ENCODE data around the gene GPR87. TPM values are rescaled to one million over a fixed set of nuclear protein-coding genes. Genes with fewer than 3 reads are reported as not detected.

GPR87 gene
- total RNA-seq, 2 experiments from 2014 or later: 0.40 to 0.53 TPM

GRCh38 chr3:151268267-151269235, 48.1 kb downstream of the GPR87 start:
- peak overlapping the region; percentile 54 for H3K4me3 Mint-ChIP-seq
- DNase-seq: peak; percentile 90
- peak; percentile 89 for ATAC-seq
- H3K27me3 Mint-ChIP-seq: no peaks in the 10 kb centered on the region
- H3K4me1 Mint-ChIP-seq: peaks cover 49% of the 10 kb centered on the region
- no peaks in the 10 kb centered on the region for H3K9me3 Mint-ChIP-seq (ENCODE audit: low read depth)
- peaks cover 16% of the 10 kb centered on the region for H3K36me3 Mint-ChIP-seq
- CTCF ChIA-PET: interaction anchor here (0.6 to 3.5 kb wide), 10 partner anchors 9 to 106 kb away, joined by 3 to 35 read pairs (median 6); partner anchors contain the start of gene P2RY14
- peak overlapping the region; percentile 89 for H3K27ac Mint-ChIP-seq

GRCh38 chr3:151267066-151267465, 49.6 kb downstream of the GPR87 start:
- Mint-ChIP-seq H3K4me3 (no peak overlapping the region), H3K36me3 (peaks cover 14% of the 10 kb centered on the region), H3K27me3 (no peaks in the 10 kb centered on the region), H3K9me3 (ENCODE audit: low read depth) (no peaks in the 10 kb centered on the region), H3K27ac (no peak overlapping the region), H3K4me1 (peaks cover 39% of the 10 kb centered on the region)
- CTCF ChIA-PET: interaction anchor here (1.3 to 3.5 kb wide), 8 partner anchors 8 to 479 kb away, joined by 3 to 35 read pairs (median 4); partner anchors contain the start of gene P2RY14
- DNase-seq (no peak), ATAC-seq (no peak)

GRCh38 chr3:151265866-151266265, 50.8 kb downstream of the GPR87 start:
- CTCF ChIA-PET: interaction anchor here (0.9 to 3.5 kb wide), 4 partner anchors 37 to 477 kb away, joined by 3 to 35 read pairs (median 12); no protein-coding TSS in a partner anchor
- ATAC-seq: no peak
- no peaks in the 10 kb centered on the region for H3K9me3 Mint-ChIP-seq (ENCODE audit: low read depth)
- H3K36me3 Mint-ChIP-seq: peaks cover 12% of the 10 kb centered on the region
- no peaks in the 10 kb centered on the region for H3K27me3 Mint-ChIP-seq
- no peak overlapping the region for H3K4me3 Mint-ChIP-seq
- no peak overlapping the region for H3K27ac Mint-ChIP-seq
- H3K4me1 Mint-ChIP-seq: peaks cover 33% of the 10 kb centered on the region
- DNase-seq: no peak

- Mint-ChIP-seq H3K27me3 (no peaks in the 10 kb centered on the region), H3K9me3 (ENCODE audit: low read depth) (no peaks in the 10 kb centered on the region), H3K36me3 (peaks cover 10% of the 10 kb centered on the region), H3K27ac (no peak overlapping the region), H3K4me1 (peaks cover 28% of the 10 kb centered on the region), H3K4me3 (no peak overlapping the region)
- CTCF ChIA-PET: no interaction called here
- DNase-seq: no peak
- no peak for ATAC-seq
Observed at GRCh38 chr3:151265166-151265565, 51.5 kb downstream of the GPR87 start.

GRCh38 chr3:151264605-151265004, 52.0 kb downstream of the GPR87 start:
- ATAC-seq (no peak), DNase-seq (no peak)
- Mint-ChIP-seq H3K27me3 (no peaks in the 10 kb centered on the region), H3K9me3 (ENCODE audit: low read depth) (no peaks in the 10 kb centered on the region), H3K36me3 (peaks cover 7% of the 10 kb centered on the region), H3K4me3 (no peak overlapping the region), H3K27ac (no peak overlapping the region), H3K4me1 (peaks cover 24% of the 10 kb centered on the region)
- CTCF ChIA-PET: interaction anchor here (1.8 to 2.0 kb wide), 2 partner anchors 14 to 37 kb away, joined by 6 read pairs; partner anchors contain the start of gene P2RY14

GRCh38 chr3:151262871-151263525, 53.6 kb downstream of the GPR87 start:
- DNase-seq (no peak), ATAC-seq (no peak)
- Mint-ChIP-seq H3K4me1 (peaks cover 9% of the 10 kb centered on the region), H3K27ac (no peak overlapping the region), H3K9me3 (ENCODE audit: low read depth) (no peaks in the 10 kb centered on the region), H3K27me3 (no peaks in the 10 kb centered on the region), H3K4me3 (no peak overlapping the region), H3K36me3 (peaks cover 3% of the 10 kb centered on the region)
- CTCF ChIA-PET: interaction anchor here (1.3 to 2.0 kb wide), 4 partner anchors 8 to 95 kb away, joined by 5 to 6 read pairs (median 6); partner anchors contain the start of gene P2RY14

- CTCF ChIA-PET: interaction anchor here (0.7 to 2.3 kb wide), 3 partner anchors 9 to 23 kb away, joined by 3 to 7 read pairs (median 3); no protein-coding TSS in a partner anchor
- Mint-ChIP-seq H3K36me3 (no peaks in the 10 kb centered on the region), H3K4me3 (no peak overlapping the region), H3K27me3 (peaks cover 3% of the 10 kb centered on the region), H3K4me1 (peaks cover under 1% of the 10 kb centered on the region), H3K27ac (no peak overlapping the region), H3K9me3 (ENCODE audit: low read depth) (no peaks in the 10 kb centered on the region)
- DNase-seq (no peak), ATAC-seq (no peak)
Observed at GRCh38 chr3:151259664-151260063, 57.0 kb downstream of the GPR87 start.

GRCh38 chr3:151256749-151257148, 59.9 kb downstream of the GPR87 start:
- Mint-ChIP-seq H3K36me3 (no peaks in the 10 kb centered on the region), H3K4me1 (no peaks in the 10 kb centered on the region), H3K4me3 (no peak overlapping the region), H3K27ac (no peak overlapping the region), H3K27me3 (peaks cover 3% of the 10 kb centered on the region), H3K9me3 (ENCODE audit: low read depth) (no peaks in the 10 kb centered on the region)
- DNase-seq (no peak), ATAC-seq (no peak)
- CTCF ChIA-PET: interaction anchor here (0.8 to 2.1 kb wide), 3 partner anchors 27 to 89 kb away, joined by 3 to 7 read pairs (median 5); no protein-coding TSS in a partner anchor

- DNase-seq: no peak
- Mint-ChIP-seq H3K4me3 (no peak overlapping the region), H3K9me3 (ENCODE audit: low read depth) (no peaks in the 10 kb centered on the region), H3K36me3 (peaks cover 2% of the 10 kb centered on the region), H3K4me1 (no peaks in the 10 kb centered on the region), H3K27me3 (peaks cover 7% of the 10 kb centered on the region), H3K27ac (no peak overlapping the region)
- CTCF ChIA-PET: interaction anchor here (0.9 to 1.5 kb wide), 2 partner anchors 9 to 21 kb away, joined by 3 to 5 read pairs; no protein-coding TSS in a partner anchor
- ATAC-seq: no peak
Observed at GRCh38 chr3:151248772-151249337, 67.8 kb downstream of the GPR87 start.

Other genes starting within 250 kb of the GPR87 start
- gene MED12L, start 231.2 kb downstream of the GPR87 start, total RNA-seq: 1 to 10 TPM; 2.2 to 3.2 TPM
- gene GPR171, start 113.6 kb downstream of the GPR87 start, total RNA-seq: 100 to 1,000 TPM; 153 to 218 TPM
- 1 to 10 TPM; 2.2 to 4.7 TPM for gene P2RY14, start 38.3 kb downstream of the GPR87 start, total RNA-seq
- gene P2RY13, start 12.7 kb upstream of the GPR87 start, total RNA-seq: not detected
- gene P2RY12, start 67.9 kb upstream of the GPR87 start, total RNA-seq: not detected
- not detected for gene IGSF10, start 144.2 kb upstream of the GPR87 start, total RNA-seq